Activated CD8-positive, alpha-beta memory T cell treated with anti-CD3 and anti-CD28 coated beads for 48 hours (primary cell): ENCODE measurements around the gene PIN1.
A peak's percentile ranks its signal among the peaks of the same experiment; 100 is the strongest.
"Not testable (repeated sequence)": the region's sequence is repeated elsewhere in the genome, so short reads cannot be mapped to it uniquely, and the experiment has no call there.

Experiments
- DNase-seq, 3 experiments: peaks; one replicate each; pipeline ENCODE4 v3.0.0-alpha.2; 2020; ENCODE audit warnings: low read depth in 2 of 3, low spot score in 2 of 3

Gene PIN1

GRCh38 chr19:9818175-9818733, 16.9 kb upstream of the PIN1 start:
- DNase-seq, result no peak

GRCh38 chr19:9818734-9819595, 16.2 kb upstream of the PIN1 start, which contains the start of gene FBXL12:
Gene FBXL12 (minus strand): TSS chr19:9819079. CDS start chr19:9818813, 266 bp downstream.
- DNase-seq, result peak; percentile 100

GRCh38 chr19:9819596-9819909, 15.6 kb upstream of the PIN1 start:
- DNase-seq, result no peak

- DNase-seq, result not testable (repeated sequence)
Observed at GRCh38 chr19:9820034-9820433, 15.1 kb upstream of the PIN1 start.

GRCh38 chr19:9823816-9824215, 11.3 kb upstream of the PIN1 start:
- no peak for DNase-seq

GRCh38 chr19:9827289-9828238, 7.6 kb upstream of the PIN1 start, which contains the start of gene UBL5:
Gene UBL5 (plus strand): TSS chr19:9827918. CDS start chr19:9828338, 420 bp downstream.
- peak; percentile 68 to 76 (median 71) for DNase-seq

- DNase-seq, result no peak
Observed at GRCh38 chr19:9828551-9829063, 6.5 kb upstream of the PIN1 start.

- DNase-seq, result no peak
Observed at GRCh38 chr19:9834307-9834725, 802 bp upstream of the PIN1 start.

- DNase-seq, result no peak
Observed at GRCh38 chr19:9835507-9835949, 410 bp downstream of the PIN1 start.

- no peak for DNase-seq
Observed at GRCh38 chr19:9836021-9836420, 903 bp downstream of the PIN1 start.

- no peak for DNase-seq
Observed at GRCh38 chr19:9838324-9838723, 3.2 kb downstream of the PIN1 start.

GRCh38 chr19:9839415-9839814, 4.3 kb downstream of the PIN1 start:
- no peak for DNase-seq

- DNase-seq, result no peak
Observed at GRCh38 chr19:9842834-9843625, 7.9 kb downstream of the PIN1 start.

GRCh38 chr19:9843626-9844273, 8.6 kb downstream of the PIN1 start:
- not testable (repeated sequence) for DNase-seq

GRCh38 chr19:9847087-9847671, 12.1 kb downstream of the PIN1 start:
- peak in 2 of 3 experiments; percentile 30 to 34 for DNase-seq

GRCh38 chr19:9848060-9848459, 12.9 kb downstream of the PIN1 start:
- no peak for DNase-seq

GRCh38 chr19:9848762-9849161, 13.6 kb downstream of the PIN1 start:
- no peak for DNase-seq

- DNase-seq, result no peak
Observed at GRCh38 chr19:9849791-9850190, 14.7 kb downstream of the PIN1 start.

- no peak for DNase-seq
Observed at GRCh38 chr19:9850235-9850959, 15.3 kb downstream of the PIN1 start.
